ENCODE measurements around the gene BOLA3. TPM values are rescaled to one million over a fixed set of nuclear protein-coding genes. Genes with fewer than 3 reads are reported as not detected.

BOLA3 gene
- total and polyA plus RNA-seq, 4 donors = 9.5 to 35.2 (median 27.1) TPM

- no peak overlapping the region for H3K4me3 ChIP-seq (ENCODE audit: low read depth in 1 of 3, low read length in 3 of 3)
- H3K4me1 ChIP-seq (ENCODE audit: control insufficient read depth in 4 of 4, insufficient read depth in 4 of 4, low read length in 3 of 4) = no peaks in the 10 kb centered on the region
- 92% methylated on average over 3 of the region's 3 CpGs for WGBS
- H3K9ac ChIP-seq (ENCODE audit: low read depth in 1 of 2, low read length in 2 of 2) = no peak overlapping the region
- TF ChIP-seq RAD21 (IDR thresholded peaks at IDR 0.05) (no peak), REST (IDR thresholded peaks at IDR 0.05) (no peak), FOXA1 (IDR thresholded peaks at IDR 0.05) (no peak), SP1 (IDR thresholded peaks at IDR 0.05) (no peak), TAF1 (conservative IDR thresholded peaks at IDR 0.05) (no peak), RXRA (IDR thresholded peaks at IDR 0.05) (no peak), ZBTB33 (IDR thresholded peaks at IDR 0.05) (no peak), GABPA (IDR thresholded peaks at IDR 0.05 in 1 of 2, conservative IDR thresholded peaks at IDR 0.05 in 1 of 2) (no peak), ATF3 (IDR thresholded peaks at IDR 0.05) (no peak), JUND (IDR thresholded peaks at IDR 0.05) (no peak), YY1 (IDR thresholded peaks at IDR 0.05) (no peak), EGR1 (IDR thresholded peaks at IDR 0.05; ENCODE audit: low read depth in 2 of 2) (no peak), FOXA2 (IDR thresholded peaks at IDR 0.05) (no peak), MAX (IDR thresholded peaks at IDR 0.05) (no peak), CTCF (IDR thresholded peaks at IDR 0.05; ENCODE audit: low read depth, low read length, missing input control) (no peak), NR2F2 (IDR thresholded peaks at IDR 0.05) (no peak), HNF4A (conservative IDR thresholded peaks at IDR 0.05) (no peak)
- DNase-seq (ENCODE audit: low spot score) = no peak
- H3K27me3 ChIP-seq (ENCODE audit: control insufficient read depth in 4 of 4, insufficient read depth in 4 of 4, low read length in 3 of 4) = no peaks in the 10 kb centered on the region
- no peaks in the 10 kb centered on the region for H3K9me3 ChIP-seq (ENCODE audit: control insufficient read depth in 4 of 4, low read length in 3 of 4)
- no peak overlapping the region for H3K27ac ChIP-seq (ENCODE audit: low read depth in 1 of 2, low read length in 2 of 2)
- no peaks in the 10 kb centered on the region for H3K36me3 ChIP-seq (ENCODE audit: control insufficient read depth in 4 of 4, insufficient read depth in 3 of 4, low read depth in 1 of 4, low read length in 3 of 4)
Measured at GRCh38 chr2:74188696-74189095, 41.0 kb upstream of the BOLA3 start.

Data from liver (tissue), 9 donors.